Measurements from ENCODE around the gene MAGEA4. TPM values are rescaled to one million over a fixed set of nuclear protein-coding genes. Genes with fewer than 3 reads are reported as not detected.
"Not testable (repeated sequence)": the region's sequence is repeated elsewhere in the genome, so short reads cannot be mapped to it uniquely, and the experiment has no call there.

MAGEA4 gene
- total RNA-seq, 4 donors from 2014 or later: not detected

GRCh38 chrX:151912221-151912620 lies 468 bp upstream of the MAGEA4 start:
- intact Hi-C loops (cut with DNase I): no loop called here
- no peak overlapping the region for H3K27ac ChIP-seq (replicated peaks in 1 of 4)
- DNase-seq (ENCODE audit: extremely low spot score): no peak
- no peaks in the 10 kb centered on the region for H3K27me3 ChIP-seq
- H3K9me3 ChIP-seq: no peaks in the 10 kb centered on the region
- H3K36me3 ChIP-seq: no peaks in the 10 kb centered on the region
- H3K4me3 ChIP-seq: no peak overlapping the region
- TF ChIP-seq POLR2A (IDR thresholded peaks at IDR 0.05; ENCODE audit: low read depth) (no peak), EP300 (IDR thresholded peaks at IDR 0.05) (no peak), POLR2AphosphoS5 (IDR thresholded peaks at IDR 0.05) (no peak), CTCF (IDR thresholded peaks at IDR 0.05) (no peak)
- H3K4me1 ChIP-seq: no peaks in the 10 kb centered on the region
- WGBS: 88% methylated on average over 11 of the region's 11 CpGs

- WGBS: 100% methylated on average over 1 of the region's 18 CpGs
- H3K4me3 ChIP-seq; DNase-seq (ENCODE audit: extremely low spot score); H3K4me1 ChIP-seq; H3K9me3 ChIP-seq; H3K27me3 ChIP-seq; intact Hi-C loops (cut with DNase I); H3K36me3 ChIP-seq; H3K27ac ChIP-seq (replicated peaks in 1 of 4): not testable (repeated sequence)
These were observed 6.0 kb downstream of the MAGEA4 start for GRCh38 chrX:151918736-151919135.

- Histone ChIP-seq H3K4me3 (no peak overlapping the region), H3K27me3 (no peaks in the 10 kb centered on the region), H3K36me3 (no peaks in the 10 kb centered on the region), H3K27ac (replicated peaks in 1 of 4) (no peak overlapping the region), H3K9me3 (no peaks in the 10 kb centered on the region), H3K4me1 (no peaks in the 10 kb centered on the region)
- 95% methylated on average over 9 of the region's 11 CpGs for WGBS
- intact Hi-C loops (cut with DNase I): no loop called here
- DNase-seq (ENCODE audit: extremely low spot score): no peak
- TF ChIP-seq POLR2A (IDR thresholded peaks at IDR 0.05; ENCODE audit: low read depth): no peak
- no peak for TF ChIP-seq POLR2AphosphoS5 (IDR thresholded peaks at IDR 0.05)
- no peak for TF ChIP-seq EP300 (IDR thresholded peaks at IDR 0.05)
- TF ChIP-seq CTCF (IDR thresholded peaks at IDR 0.05): no peak
These were observed 6.9 kb downstream of the MAGEA4 start for GRCh38 chrX:151919610-151920009.

- Histone ChIP-seq H3K4me1 (no peaks in the 10 kb centered on the region), H3K36me3 (no peaks in the 10 kb centered on the region), H3K9me3 (no peaks in the 10 kb centered on the region), H3K27ac (replicated peaks in 1 of 4) (no peak overlapping the region), H3K4me3 (no peak overlapping the region), H3K27me3 (no peaks in the 10 kb centered on the region)
- 89% methylated on average over 12 of the region's 12 CpGs for WGBS
- TF ChIP-seq POLR2AphosphoS5 (IDR thresholded peaks at IDR 0.05): no peak
- no peak for TF ChIP-seq POLR2A (IDR thresholded peaks at IDR 0.05; ENCODE audit: low read depth)
- no peak for TF ChIP-seq EP300 (IDR thresholded peaks at IDR 0.05)
- TF ChIP-seq CTCF (IDR thresholded peaks at IDR 0.05): no peak
- intact Hi-C loops (cut with DNase I): no loop called here
- no peak for DNase-seq (ENCODE audit: extremely low spot score)
These were observed 7.4 kb downstream of the MAGEA4 start for GRCh38 chrX:151920101-151920500.

GRCh38 chrX:151920530-151920929 lies 7.8 kb downstream of the MAGEA4 start:
- intact Hi-C loops (cut with DNase I): no loop called here
- no peak for TF ChIP-seq POLR2AphosphoS5 (IDR thresholded peaks at IDR 0.05)
- TF ChIP-seq CTCF (IDR thresholded peaks at IDR 0.05): no peak
- TF ChIP-seq EP300 (IDR thresholded peaks at IDR 0.05): no peak
- TF ChIP-seq POLR2A (IDR thresholded peaks at IDR 0.05; ENCODE audit: low read depth): no peak
- Histone ChIP-seq H3K9me3 (no peaks in the 10 kb centered on the region), H3K4me1 (no peaks in the 10 kb centered on the region), H3K36me3 (no peaks in the 10 kb centered on the region), H3K27ac (replicated peaks in 1 of 4) (no peak overlapping the region), H3K4me3 (no peak overlapping the region), H3K27me3 (no peaks in the 10 kb centered on the region)
- DNase-seq (ENCODE audit: extremely low spot score): no peak
- WGBS: 68% methylated on average over 6 of the region's 6 CpGs
